Common myeloid progenitor, CD34-positive (primary cell): Measurements from ENCODE around the gene NFILZ.
A peak's percentile ranks its signal among the peaks of the same experiment; 100 is the strongest.

Source experiments
- CTCF ChIA-PET: fragments of 350-600 bp; sonication (Branson Sonifier 250); formaldehyde crosslinking; loops from one replicate; lab custom pipeline; 2021; ENCODE audit warnings: antibody characterized with exemption; lab: Charles Lee
- POLR2A ChIA-PET: fragments of 350-600 bp; sonication (Branson Sonifier 250); formaldehyde crosslinking; loops from one replicate; lab custom pipeline; 2021; ENCODE audit warnings: antibody characterized with exemption; lab: Charles Lee
- DNase-seq, 3 donors: peaks; one replicate each; pipeline versions ENCODE4 v3.0.0 to v3.0.0-alpha.2; 2013
- H3K27ac ChIP-seq, 2 experiments: 1 replicate in 1 of 2; 2 replicates in 1 of 2; pipeline ENCODE4 v1.7.0; 2013; ENCODE audit warnings: inconsistent platforms in 2 of 2, low read length in 2 of 2, mild to moderate bottlenecking in 2 of 2, low read depth in 1 of 2, moderate library complexity in 1 of 2; ENCODE audit not compliant: severe bottlenecking in 2 of 2, insufficient read depth in 1 of 2, poor library complexity in 1 of 2
- H3K27me3 ChIP-seq, 5 experiments: replicated peaks in 2 of 5; 1 replicate in 3 of 5; 2 replicates in 2 of 5; pipeline versions ENCODE4 v1.6.1 to v1.7.0; 2013; ENCODE audit warnings: low read length in 4 of 5, mild to moderate bottlenecking in 2 of 5, moderate library complexity in 2 of 5, inconsistent platforms in 1 of 5; ENCODE audit not compliant: insufficient read depth in 5 of 5, control insufficient read depth in 4 of 5
- H3K36me3 ChIP-seq, 4 experiments: 1 replicate in 2 of 4; 2 replicates in 2 of 4; pipeline versions ENCODE4 v1.6.1 to v1.7.0; 2013; ENCODE audit warnings: low read length in 3 of 4, control low read depth in 1 of 4, mild to moderate bottlenecking in 1 of 4; ENCODE audit not compliant: control insufficient read depth in 4 of 4, insufficient read depth in 4 of 4
- H3K4me1 ChIP-seq, 4 experiments: 1 replicate in 3 of 4; 2 replicates in 1 of 4; pipeline versions ENCODE4 v1.6.1 to v1.7.1; 2013; ENCODE audit warnings: low read length in 3 of 4, mild to moderate bottlenecking in 3 of 4, control low read depth in 1 of 4, inconsistent platforms in 1 of 4, moderate library complexity in 1 of 4; ENCODE audit not compliant: control insufficient read depth in 4 of 4, insufficient read depth in 4 of 4; ENCODE audit errors: control extremely low read depth in 1 of 4
- H3K4me3 ChIP-seq, 7 experiments: 1 replicate in 4 of 7; 2 replicates in 3 of 7; pipeline versions ENCODE4 v1.5.1 to v1.7.0; 2013; ENCODE audit warnings: mild to moderate bottlenecking in 7 of 7, low read length in 6 of 7, moderate library complexity in 6 of 7, inconsistent platforms in 2 of 7, low read depth in 2 of 7, control low read depth in 1 of 7; ENCODE audit not compliant: insufficient read depth in 4 of 7, control insufficient read depth in 1 of 7; ENCODE audit errors: extremely low read depth in 1 of 7
- H3K9me3 ChIP-seq, 5 experiments: 1 replicate in 4 of 5; 2 replicates in 1 of 5; pipeline versions ENCODE4 v1.6.1 to v1.7.1; 2013; ENCODE audit warnings: low read length in 4 of 5, mild to moderate bottlenecking in 2 of 5, inconsistent platforms in 1 of 5, low read depth in 1 of 5, moderate library complexity in 1 of 5; ENCODE audit not compliant: control insufficient read depth in 4 of 5, insufficient read depth in 2 of 5; ENCODE audit errors: control extremely low read depth in 1 of 5
- WGBS: methylation state at CpG from one replicate; pipeline ENCODE4 v1.1.5; 2013; ENCODE audit not compliant: insufficient coverage; 5-methylcytosine and 5-hydroxymethylcytosine counted together

Gene NFILZ

GRCh38 chr19:8592231-8593009 lies 38.0 kb upstream of the NFILZ start:
- Histone ChIP-seq H3K9me3 (peaks cover 0 to 10% (median 4%) of the 10 kb centered on the region in 5 experiments), H3K27me3 (peaks cover 0 to 5% (median 0%) of the 10 kb centered on the region in 5 experiments), H3K27ac (no peak overlapping the region), H3K4me3 (peak overlapping the region; percentile 17 to 79 (median 65)), H3K4me1 (peaks cover 0 to 22% (median 18%) of the 10 kb centered on the region in 4 experiments), H3K36me3 (peaks cover 6 to 28% (median 20%) of the 10 kb centered on the region in 4 experiments)
- CTCF ChIA-PET: interaction anchor here (1.4 to 2.9 kb wide), 2 partner anchors 12 to 16 kb away, joined by 3 to 18 read pairs; no protein-coding TSS in a partner anchor
- POLR2A ChIA-PET: no interaction called here
- peak; percentile 93 to 96 (median 96) for DNase-seq
- under 1% methylated on average over 46 of the region's 55 CpGs for WGBS

GRCh38 chr19:8593931-8594330 lies 36.5 kb upstream of the NFILZ start:
- no peak overlapping the region for H3K27ac ChIP-seq
- WGBS: 94% methylated on average over 2 of the region's 2 CpGs
- POLR2A ChIA-PET: no interaction called here
- H3K4me1 ChIP-seq: peaks cover 0 to 22% (median 18%) of the 10 kb centered on the region in 4 experiments
- peak in 1 of 3 donors; percentile 42 for DNase-seq
- peaks cover 8 to 36% (median 23%) of the 10 kb centered on the region in 4 experiments for H3K36me3 ChIP-seq
- H3K4me3 ChIP-seq: no peak overlapping the region
- CTCF ChIA-PET: interaction anchor here (0.9 to 2.9 kb wide), 5 partner anchors 10 to 21 kb away, joined by 3 to 18 read pairs (median 4); no protein-coding TSS in a partner anchor
- peaks cover 0 to 5% (median 0%) of the 10 kb centered on the region in 5 experiments for H3K27me3 ChIP-seq
- H3K9me3 ChIP-seq: peaks cover 0 to 11% (median 4%) of the 10 kb centered on the region in 5 experiments

GRCh38 chr19:8595651-8596050 lies 34.8 kb upstream of the NFILZ start:
- 92% methylated on average over 11 of the region's 15 CpGs for WGBS
- H3K4me1 ChIP-seq: peaks cover 0 to 22% (median 18%) of the 10 kb centered on the region in 4 experiments
- peaks cover 0 to 12% (median 4%) of the 10 kb centered on the region in 5 experiments for H3K9me3 ChIP-seq
- peaks cover 0 to 5% (median 0%) of the 10 kb centered on the region in 5 experiments for H3K27me3 ChIP-seq
- H3K36me3 ChIP-seq: peaks cover 8 to 43% (median 27%) of the 10 kb centered on the region in 4 experiments
- H3K27ac ChIP-seq: no peak overlapping the region
- CTCF ChIA-PET: interaction anchor here (1.0 to 1.7 kb wide), 6 partner anchors 9 to 21 kb away, joined by 3 to 9 read pairs (median 4); no protein-coding TSS in a partner anchor
- POLR2A ChIA-PET: no interaction called here
- no peak overlapping the region for H3K4me3 ChIP-seq
- DNase-seq: no peak

GRCh38 chr19:8596168-8596567 lies 34.3 kb upstream of the NFILZ start:
- Histone ChIP-seq H3K9me3 (peaks cover 0 to 12% (median 4%) of the 10 kb centered on the region in 5 experiments), H3K4me1 (peaks cover 0 to 21% (median 16%) of the 10 kb centered on the region in 4 experiments), H3K36me3 (peaks cover 8 to 45% (median 32%) of the 10 kb centered on the region in 4 experiments), H3K27ac (no peak overlapping the region), H3K4me3 (no peak overlapping the region), H3K27me3 (peaks cover 0 to 5% (median 0%) of the 10 kb centered on the region in 5 experiments)
- ChIA-PET CTCF (interaction anchor here (1.0 to 1.4 kb wide), 5 partner anchors 9 to 20 kb away, joined by 3 to 7 read pairs (median 4); no protein-coding TSS in a partner anchor), POLR2A (no interaction called here)
- DNase-seq: no peak
- 88% methylated on average over 18 of the region's 23 CpGs for WGBS

- DNase-seq: no peak
- 100% methylated on average over 2 of the region's 2 CpGs for WGBS
- no peak overlapping the region for H3K4me3 ChIP-seq
- peaks cover 22 to 64% (median 43%) of the 10 kb centered on the region in 4 experiments for H3K36me3 ChIP-seq
- ChIA-PET POLR2A (no interaction called here), CTCF (interaction anchor here (0.6 kb wide), 1 partner anchor 68 kb away, joined by 3 read pairs; no protein-coding TSS in a partner anchor)
- no peak overlapping the region for H3K27ac ChIP-seq
- H3K27me3 ChIP-seq: no peaks in the 10 kb centered on the region
- no peaks in the 10 kb centered on the region for H3K4me1 ChIP-seq
- peaks cover 2 to 7% (median 6%) of the 10 kb centered on the region in 5 experiments for H3K9me3 ChIP-seq
Measured at GRCh38 chr19:8600064-8600463, 30.4 kb upstream of the NFILZ start.

GRCh38 chr19:8600816-8601215 lies 29.6 kb upstream of the NFILZ start:
- H3K9me3 ChIP-seq: peaks cover 2 to 9% (median 6%) of the 10 kb centered on the region in 5 experiments
- no peaks in the 10 kb centered on the region for H3K27me3 ChIP-seq
- WGBS: over 99% methylated on average over 13 of the region's 16 CpGs
- H3K4me3 ChIP-seq: no peak overlapping the region
- peaks cover 22 to 66% (median 43%) of the 10 kb centered on the region in 4 experiments for H3K36me3 ChIP-seq
- no peaks in the 10 kb centered on the region for H3K4me1 ChIP-seq
- DNase-seq: no peak
- ChIA-PET POLR2A (no interaction called here), CTCF (no interaction called here)
- no peak overlapping the region for H3K27ac ChIP-seq
